GM23248 (cell line): ENCODE results near the gene EFCAB11. TPM values are rescaled to one million over a fixed set of nuclear protein-coding genes. Genes with fewer than 3 reads are reported as not detected.

ENCODE experiments used
- DNase-seq: peaks from one replicate; pipeline ENCODE4 v3.0.0-alpha.2; 2015
- H2AFZ ChIP-seq: fragments of 200-600 bp; sonication (generic); 2 replicates; pipeline ENCODE4 v1.6.1; 2016; ENCODE audit warnings: antibody characterized with exemption
- H3F3A ChIP-seq: fragments of 200-600 bp; sonication (generic); 2 replicates; pipeline ENCODE4 v1.6.1; 2016; ENCODE audit warnings: mild to moderate bottlenecking, antibody characterized with exemption, mixed run types; ENCODE audit not compliant: insufficient read depth
- H3K27ac ChIP-seq: fragments of 200-600 bp; sonication (generic); 2 replicates; pipeline ENCODE4 v1.5.1; 2016; ENCODE audit warnings: mild to moderate bottlenecking
- H3K27me3 ChIP-seq: fragments of 200-600 bp; sonication (generic); replicated peaks from 2 replicates; pipeline ENCODE4 v1.6.1; 2016; ENCODE audit warnings: mild to moderate bottlenecking; ENCODE audit not compliant: insufficient read depth
- H3K36me3 ChIP-seq: fragments of 200-600 bp; sonication (generic); 2 replicates; pipeline ENCODE4 v1.6.1; 2016; ENCODE audit warnings: low read depth, mild to moderate bottlenecking
- H3K4me1 ChIP-seq: fragments of 200-600 bp; sonication (generic); 2 replicates; pipeline ENCODE4 v1.6.1; 2016; ENCODE audit warnings: mild to moderate bottlenecking; ENCODE audit not compliant: insufficient read depth
- H3K4me2 ChIP-seq: fragments of 200-600 bp; sonication (generic); one replicate; pipeline ENCODE4 v1.6.1; 2016; ENCODE audit warnings: mild to moderate bottlenecking; ENCODE audit not compliant: unreplicated experiment
- H3K4me3 ChIP-seq: fragments of 200-600 bp; sonication (generic); 2 replicates; pipeline ENCODE4 v1.5.1; 2016; ENCODE audit warnings: mild to moderate bottlenecking
- H3K79me2 ChIP-seq: fragments of 200-600 bp; sonication (generic); 2 replicates; pipeline ENCODE4 v1.6.1; 2016; ENCODE audit warnings: mild to moderate bottlenecking; ENCODE audit not compliant: insufficient read depth
- H3K9ac ChIP-seq: fragments of 200-600 bp; sonication (generic); 2 replicates; pipeline ENCODE4 v1.6.1; 2016; ENCODE audit warnings: mild to moderate bottlenecking
- H3K9me2 ChIP-seq: fragments of 200-600 bp; sonication (generic); 2 replicates; pipeline ENCODE4 v1.6.1; 2016; ENCODE audit warnings: mixed run types, mild to moderate bottlenecking, moderate library complexity; ENCODE audit not compliant: insufficient read depth
- H3K9me3 ChIP-seq: fragments of 200-600 bp; sonication (generic); one replicate; pipeline ENCODE4 v1.6.1; 2017; ENCODE audit warnings: low read depth
- H4K20me1 ChIP-seq: fragments of 200-600 bp; sonication (generic); 2 replicates; pipeline ENCODE4 v1.6.0; 2016; ENCODE audit not compliant: insufficient read depth
- EZH2 ChIP-seq: fragments of 200-600 bp; sonication (generic); IDR thresholded peaks from 2 replicates; pipeline ENCODE4 v1.6.1; 2018; ENCODE audit warnings: antibody characterized with exemption, mild to moderate bottlenecking; ENCODE audit not compliant: insufficient read depth, poor library complexity, severe bottlenecking
- EZH2phosphoT487 ChIP-seq: fragments of 200-600 bp; sonication (generic); IDR thresholded peaks from 2 replicates; pipeline ENCODE4 v1.6.1; 2018; ENCODE audit warnings: antibody characterized with exemption, moderate library complexity, mild to moderate bottlenecking, low read depth; ENCODE audit not compliant: insufficient read depth
- WGBS, 2 experiments: methylation state at CpG; one replicate each; pipeline ENCODE4 v1.1.6; 2015 to 2017; ENCODE audit warnings: low lambda C conversion rate in 2 of 2, low coverage in 1 of 2; ENCODE audit errors: missing lambda C conversion rate in 2 of 2; 5-methylcytosine and 5-hydroxymethylcytosine counted together
- in situ Hi-C: fragments of 300-500 bp; cut with MboI; formaldehyde crosslinking; loops from 2 replicates; pipeline ENCODE4 v1.15.0; 2020
- polyA plus RNA-seq: library from polyadenylated mRNA; unstranded; fragments of >200 nt; fragmentation: Nextera tagmentation; extraction: Ambion mirVana; gene quantifications from 2 replicates; pipeline ENCODE4 v1.2.1, GENCODE V29; 2016
- total RNA-seq: library from RNA; depleted of rRNA; stranded (reverse); fragments of >200 nt; shearing (Covaris generic); gene quantifications from 2 replicates; pipeline ENCODE4 v1.2.3, GENCODE V29; 2014

The EFCAB11 gene
- total and polyA plus RNA-seq, 2 experiments from 2014 or later, result 7.9 to 16.4 TPM

- peak; percentile 76 for DNase-seq
Measured at GRCh38 chr14:89973234-89973823, 18.8 kb upstream of the EFCAB11 start.

GRCh38 chr14:89965839-89966238 lies 11.3 kb upstream of the EFCAB11 start:
- in situ Hi-C loops, result no loop called here
- Histone ChIP-seq H3K9me3 (no peaks in the 10 kb centered on the region), H3K9me2 (no peaks in the 10 kb centered on the region), H2AFZ (no peak overlapping the region), H3K27ac (no peak overlapping the region), H3K4me3 (no peak overlapping the region), H3K4me2 (no peak overlapping the region), H3K27me3 (no peaks in the 10 kb centered on the region), H3K36me3 (peaks cover 18% of the 10 kb centered on the region; the same call in 1 of the 2 replicates), H3F3A (no peaks in the 10 kb centered on the region), H3K4me1 (peaks cover 4% of the 10 kb centered on the region; the same call in 1 of the 2 replicates), H4K20me1 (no peaks in the 10 kb centered on the region), H3K9ac (no peak overlapping the region), H3K79me2 (peaks cover 33% of the 10 kb centered on the region; the same call in 1 of the 2 replicates)
- peak; percentile 25 for DNase-seq
- 70 to 83% methylated on average over 1 of the region's 1 CpG for WGBS, 2 experiments
- TF ChIP-seq EZH2phosphoT487 (no peak), EZH2 (no peak)

More at GRCh38 chr14:89973234-89973823, 18.8 kb upstream of the EFCAB11 start:
- H3K36me3 ChIP-seq, result peaks cover 19% of the 10 kb centered on the region; the same call in 1 of the 2 replicates
- H3K27ac ChIP-seq, result no peak overlapping the region
- H3K4me2 ChIP-seq, result no peak overlapping the region
- H3K9ac ChIP-seq, result no peak overlapping the region
- no peaks in the 10 kb centered on the region for H3K79me2 ChIP-seq
- H2AFZ ChIP-seq, result no peak overlapping the region
- no peak overlapping the region for H3K4me3 ChIP-seq
- H3F3A ChIP-seq, result no peaks in the 10 kb centered on the region; the same call in 1 of the 2 replicates
- no peaks in the 10 kb centered on the region for H4K20me1 ChIP-seq
- WGBS, 2 experiments, result 69 to 70% methylated on average over 7 of the region's 7 CpGs
- TF ChIP-seq EZH2phosphoT487, result no peak
- H3K4me1 ChIP-seq, result no peaks in the 10 kb centered on the region
- H3K27me3 ChIP-seq, result no peaks in the 10 kb centered on the region
- H3K9me2 ChIP-seq, result no peaks in the 10 kb centered on the region
- in situ Hi-C loops, result loop anchor here (10.0 kb wide), 1 partner anchor 251 kb away; no protein-coding TSS in a partner anchor
- no peaks in the 10 kb centered on the region for H3K9me3 ChIP-seq

- no peak for DNase-seq
- H3K4me1 ChIP-seq, result peaks cover 4% of the 10 kb centered on the region; the same call in 1 of the 2 replicates
- H3K79me2 ChIP-seq, result peaks cover 57% of the 10 kb centered on the region
- no peak overlapping the region for H2AFZ ChIP-seq
- in situ Hi-C loops, result no loop called here
- no peaks in the 10 kb centered on the region for H4K20me1 ChIP-seq
- no peaks in the 10 kb centered on the region for H3K9me3 ChIP-seq
- TF ChIP-seq EZH2 (no peak), EZH2phosphoT487 (no peak)
- H3K9me2 ChIP-seq, result no peaks in the 10 kb centered on the region
- no peak overlapping the region for H3K9ac ChIP-seq
- H3K4me2 ChIP-seq, result no peak overlapping the region
- H3K4me3 ChIP-seq, result no peak overlapping the region
- peaks cover 18% of the 10 kb centered on the region; the same call in 1 of the 2 replicates for H3K36me3 ChIP-seq
- H3K27me3 ChIP-seq, result no peaks in the 10 kb centered on the region
- 97 to 99% methylated on average over 10 of the region's 10 CpGs for WGBS, 2 experiments
- H3K27ac ChIP-seq, result no peak overlapping the region
- H3F3A ChIP-seq, result no peaks in the 10 kb centered on the region
Measured at GRCh38 chr14:89963288-89963978, 8.9 kb upstream of the EFCAB11 start.

GRCh38 chr14:89960914-89961313 lies 6.4 kb upstream of the EFCAB11 start:
- DNase-seq, result no peak
- Histone ChIP-seq H3K27ac (no peak overlapping the region), H3K27me3 (no peaks in the 10 kb centered on the region), H3K9ac (no peak overlapping the region), H3K79me2 (peaks cover 74% of the 10 kb centered on the region), H4K20me1 (no peaks in the 10 kb centered on the region), H3K4me3 (no peak overlapping the region), H3K4me2 (no peak overlapping the region), H3K9me3 (no peaks in the 10 kb centered on the region), H2AFZ (no peak overlapping the region), H3F3A (peaks cover 14% of the 10 kb centered on the region; the same call in 1 of the 2 replicates), H3K9me2 (no peaks in the 10 kb centered on the region), H3K4me1 (peaks cover 13% of the 10 kb centered on the region), H3K36me3 (0 out of 2 replicates have a peak, but pooled peaks cover 8% of the 10 kb centered on the region)
- WGBS, 2 experiments, result 88 to 89% methylated on average over 3 of the region's 3 CpGs
- in situ Hi-C loops, result no loop called here
- TF ChIP-seq EZH2phosphoT487 (no peak), EZH2 (no peak)
